Breast epithelium (tissue), 4 donors: ENCODE results near the gene NFAM1. TPM values are rescaled to one million over a fixed set of nuclear protein-coding genes. Genes with fewer than 3 reads are reported as not detected.

ENCODE experiments used
- DNase-seq, 2 donors: peaks; one replicate each; pipeline ENCODE4 v3.0.0-alpha.2; 2019; ENCODE audit warnings: low spot score in 2 of 2
- H3K27ac ChIP-seq, 2 donors: fragments of 200-600 bp; sonication (generic) in 1 of 2; one replicate each; pipeline ENCODE4 v1.5.1; 2016 to 2019; ENCODE audit warnings: mild to moderate bottlenecking in 1 of 2
- H3K27me3 ChIP-seq, 2 donors: fragments of 200-600 bp; sonication (generic) in 1 of 2; one replicate each; pipeline versions ENCODE4 v1.5.1 to v1.6.0; 2017 to 2019; ENCODE audit warnings: control low read depth in 1 of 2, mild to moderate bottlenecking in 1 of 2
- H3K36me3 ChIP-seq: fragments of 200-600 bp; one replicate; pipeline ENCODE4 v1.5.1; 2019
- H3K4me1 ChIP-seq, 2 donors: fragments of 200-600 bp; sonication (generic); one replicate each; pipeline ENCODE4 v1.5.1; 2016 to 2019; ENCODE audit warnings: control low read depth in 1 of 2
- H3K4me3 ChIP-seq, 3 donors: fragments of 200-600 bp; sonication (generic); 1 replicate in 2 of 3; 2 replicates in 1 of 3; pipeline ENCODE4 v1.5.1; 2016 to 2019; ENCODE audit warnings: mild to moderate bottlenecking in 3 of 3, moderate library complexity in 2 of 3
- H3K9me3 ChIP-seq, 2 donors: fragments of 200-600 bp; sonication (generic) in 1 of 2; one replicate each; pipeline ENCODE4 v1.5.1; 2016 to 2019; ENCODE audit warnings: control low read depth in 1 of 2
- POLR2A ChIP-seq: fragments of 450-650 bp; IDR thresholded peaks from one replicate; pipeline ENCODE4 v1.6.1; 2016; ENCODE audit warnings: antibody characterized with exemption, mild to moderate bottlenecking, moderate library complexity
- POLR2AphosphoS5 ChIP-seq, 3 donors: sonication (generic); formaldehyde crosslinking; IDR thresholded peaks; one replicate each; pipeline ENCODE4 v1.6.1; 2017; ENCODE audit warnings: antibody characterized with exemption in 3 of 3
- intact Hi-C: fragments of 100-400 bp; cut with DNase I; formaldehyde crosslinking; loops from one replicate; pipeline ENCODE4 v1.15.1; 2023; ENCODE audit warnings: low total_unique reads
- total RNA-seq, 3 donors: library from RNA; depleted of rRNA; stranded (reverse); fragments of >200 nt; gene quantifications; one replicate each; pipeline ENCODE4 v1.1.0, GENCODE V29; 2016
- TF ChIP-seq, protein P1 (sequence below), 3 donors: fragments of 450-650 bp; IDR thresholded peaks; one replicate each; pipeline ENCODE4 v1.5.1; 2016 to 2017; ENCODE audit warnings: antibody characterized with exemption in 3 of 3, mild to moderate bottlenecking in 3 of 3, moderate library complexity in 3 of 3

Gene NFAM1
- total RNA-seq, 3 donors from 2014 or later = 0.66 to 4.3 (median 1.5) TPM

DNA sequence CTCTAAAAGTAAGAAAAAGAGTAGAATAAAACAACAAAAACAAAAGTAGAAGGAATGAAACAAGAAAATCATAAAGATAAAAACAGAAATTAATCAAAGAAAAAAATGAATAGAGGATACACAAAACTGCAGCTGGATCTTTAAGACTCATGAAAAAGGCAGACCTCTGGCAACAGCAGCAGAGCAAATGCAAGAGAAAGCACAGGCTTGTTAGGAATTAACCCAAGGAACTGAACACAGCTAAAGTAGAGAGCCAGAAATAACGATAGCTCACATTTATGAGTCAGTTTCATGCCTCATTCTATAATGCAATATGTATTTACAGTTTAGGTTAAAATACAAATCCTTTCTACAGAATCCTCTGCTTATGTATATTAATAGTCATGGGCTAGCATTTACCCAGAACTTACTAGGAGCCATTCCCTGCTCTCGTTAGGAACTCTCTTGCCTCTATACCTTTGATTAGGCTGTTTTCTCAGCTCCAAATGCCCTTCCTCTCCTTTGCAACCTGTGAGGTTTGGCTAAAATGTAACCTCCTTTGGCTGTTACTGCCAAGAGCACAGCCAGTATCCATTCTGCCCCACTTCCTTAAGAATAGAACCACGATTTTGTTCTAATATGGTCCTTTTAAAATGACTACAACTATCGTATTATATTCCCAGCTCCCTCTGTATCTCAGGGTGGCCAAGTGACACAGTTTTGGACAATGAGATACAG is 38.3 kb upstream of the NFAM1 start:
- no peaks in the 10 kb centered on the region for H3K4me1 ChIP-seq
- H3K4me3 ChIP-seq = no peak overlapping the region
- TF ChIP-seq POLR2A = no peak
- H3K36me3 ChIP-seq = no peaks in the 10 kb centered on the region
- no peaks in the 10 kb centered on the region for H3K27me3 ChIP-seq
- no peak overlapping the region for H3K27ac ChIP-seq
- intact Hi-C loops = no loop called here
- no peak for DNase-seq
- no peaks in the 10 kb centered on the region for H3K9me3 ChIP-seq

DNA sequence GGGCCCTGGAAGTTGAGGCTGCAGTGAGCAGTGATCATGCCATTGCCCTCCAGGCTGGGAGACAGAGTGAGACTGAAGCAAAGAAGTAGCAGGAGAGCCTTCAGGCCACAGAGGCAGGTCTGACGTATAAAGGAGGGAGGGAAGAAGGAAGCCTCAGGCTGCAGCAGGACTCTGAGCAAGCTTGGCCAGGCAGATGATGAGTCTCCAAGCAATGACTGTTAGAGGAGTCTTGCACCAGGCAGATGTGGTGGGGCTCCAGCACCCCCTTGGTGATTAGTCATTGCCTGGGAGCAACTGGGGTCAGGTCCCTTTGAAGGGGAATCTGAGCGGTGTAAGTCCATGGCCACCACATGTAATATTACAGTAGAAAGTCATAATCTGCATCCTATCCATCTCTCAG is 36.6 kb upstream of the NFAM1 start:
- TF ChIP-seq POLR2AphosphoS5 (IDR thresholded peaks at IDR 0.05) (no peak), POLR2A (no peak)
- TF ChIP-seq, protein P1, sequence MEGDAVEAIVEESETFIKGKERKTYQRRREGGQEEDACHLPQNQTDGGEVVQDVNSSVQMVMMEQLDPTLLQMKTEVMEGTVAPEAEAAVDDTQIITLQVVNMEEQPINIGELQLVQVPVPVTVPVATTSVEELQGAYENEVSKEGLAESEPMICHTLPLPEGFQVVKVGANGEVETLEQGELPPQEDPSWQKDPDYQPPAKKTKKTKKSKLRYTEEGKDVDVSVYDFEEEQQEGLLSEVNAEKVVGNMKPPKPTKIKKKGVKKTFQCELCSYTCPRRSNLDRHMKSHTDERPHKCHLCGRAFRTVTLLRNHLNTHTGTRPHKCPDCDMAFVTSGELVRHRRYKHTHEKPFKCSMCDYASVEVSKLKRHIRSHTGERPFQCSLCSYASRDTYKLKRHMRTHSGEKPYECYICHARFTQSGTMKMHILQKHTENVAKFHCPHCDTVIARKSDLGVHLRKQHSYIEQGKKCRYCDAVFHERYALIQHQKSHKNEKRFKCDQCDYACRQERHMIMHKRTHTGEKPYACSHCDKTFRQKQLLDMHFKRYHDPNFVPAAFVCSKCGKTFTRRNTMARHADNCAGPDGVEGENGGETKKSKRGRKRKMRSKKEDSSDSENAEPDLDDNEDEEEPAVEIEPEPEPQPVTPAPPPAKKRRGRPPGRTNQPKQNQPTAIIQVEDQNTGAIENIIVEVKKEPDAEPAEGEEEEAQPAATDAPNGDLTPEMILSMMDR (IDR thresholded peaks at IDR 0.05) = no peak
- Histone ChIP-seq H3K27ac (no peak overlapping the region), H3K4me1 (no peaks in the 10 kb centered on the region), H3K9me3 (no peaks in the 10 kb centered on the region), H3K4me3 (no peak overlapping the region), H3K36me3 (no peaks in the 10 kb centered on the region), H3K27me3 (no peaks in the 10 kb centered on the region)
- intact Hi-C loops = no loop called here
- no peak for DNase-seq

DNA sequence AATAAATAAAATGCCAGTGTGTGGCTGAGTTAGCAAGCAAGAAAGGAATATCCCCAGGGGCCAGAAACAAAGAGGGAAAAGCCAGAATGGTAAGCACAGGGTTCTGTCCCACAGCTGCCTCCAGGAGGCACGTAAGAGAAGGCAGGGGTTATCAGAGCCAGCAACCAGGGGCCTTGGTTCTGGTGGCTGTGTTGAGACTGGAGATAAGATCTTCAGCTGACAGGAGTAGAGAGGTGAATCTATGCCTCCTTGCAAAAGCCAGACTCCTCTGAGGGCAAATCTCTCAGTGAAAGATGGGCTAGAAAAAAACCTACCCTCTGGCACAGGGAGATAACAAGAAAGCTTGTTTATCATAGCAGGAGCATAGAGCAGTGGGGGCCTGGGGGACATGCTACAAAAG is 29.8 kb upstream of the NFAM1 start:
- Histone ChIP-seq H3K4me3 (no peak overlapping the region), H3K9me3 (no peaks in the 10 kb centered on the region), H3K27ac (no peak overlapping the region), H3K36me3 (no peaks in the 10 kb centered on the region), H3K4me1 (no peaks in the 10 kb centered on the region), H3K27me3 (peaks cover 0 to 33% of the 10 kb centered on the region in 2 donors)
- TF ChIP-seq, protein P1 (IDR thresholded peaks at IDR 0.05) = no peak
- TF ChIP-seq POLR2A = no peak
- no peak for TF ChIP-seq POLR2AphosphoS5 (IDR thresholded peaks at IDR 0.05)
- DNase-seq = no peak
- intact Hi-C loops = no loop called here

DNA sequence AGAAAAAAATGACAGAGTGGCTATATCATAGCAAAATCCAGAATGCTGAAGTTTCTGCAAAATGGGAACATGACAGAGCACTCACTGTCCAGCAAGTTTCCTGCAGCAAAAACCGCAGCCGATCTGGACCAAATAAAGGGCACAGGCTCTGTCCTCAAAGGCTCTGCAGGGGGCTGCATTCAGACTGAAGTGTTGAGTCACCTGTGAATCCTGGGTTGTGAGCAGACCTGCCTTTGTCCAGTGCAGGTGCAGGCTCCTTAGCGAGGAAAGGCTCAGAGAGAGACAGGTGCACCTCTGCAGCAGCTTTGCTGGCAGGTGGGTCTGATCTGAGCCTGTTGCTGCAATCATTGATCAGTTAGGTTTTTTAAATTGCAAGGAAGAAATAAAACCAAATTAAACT is 29.3 kb upstream of the NFAM1 start:
- DNase-seq = no peak
- Histone ChIP-seq H3K27me3 (peaks cover 0 to 33% of the 10 kb centered on the region in 2 donors), H3K9me3 (no peaks in the 10 kb centered on the region), H3K27ac (no peak overlapping the region), H3K36me3 (no peaks in the 10 kb centered on the region), H3K4me3 (no peak overlapping the region), H3K4me1 (no peaks in the 10 kb centered on the region)
- TF ChIP-seq POLR2AphosphoS5 (IDR thresholded peaks at IDR 0.05) (no peak), POLR2A (no peak)
- TF ChIP-seq, protein P1 (IDR thresholded peaks at IDR 0.05) = no peak
- intact Hi-C loops = no loop called here

DNA sequence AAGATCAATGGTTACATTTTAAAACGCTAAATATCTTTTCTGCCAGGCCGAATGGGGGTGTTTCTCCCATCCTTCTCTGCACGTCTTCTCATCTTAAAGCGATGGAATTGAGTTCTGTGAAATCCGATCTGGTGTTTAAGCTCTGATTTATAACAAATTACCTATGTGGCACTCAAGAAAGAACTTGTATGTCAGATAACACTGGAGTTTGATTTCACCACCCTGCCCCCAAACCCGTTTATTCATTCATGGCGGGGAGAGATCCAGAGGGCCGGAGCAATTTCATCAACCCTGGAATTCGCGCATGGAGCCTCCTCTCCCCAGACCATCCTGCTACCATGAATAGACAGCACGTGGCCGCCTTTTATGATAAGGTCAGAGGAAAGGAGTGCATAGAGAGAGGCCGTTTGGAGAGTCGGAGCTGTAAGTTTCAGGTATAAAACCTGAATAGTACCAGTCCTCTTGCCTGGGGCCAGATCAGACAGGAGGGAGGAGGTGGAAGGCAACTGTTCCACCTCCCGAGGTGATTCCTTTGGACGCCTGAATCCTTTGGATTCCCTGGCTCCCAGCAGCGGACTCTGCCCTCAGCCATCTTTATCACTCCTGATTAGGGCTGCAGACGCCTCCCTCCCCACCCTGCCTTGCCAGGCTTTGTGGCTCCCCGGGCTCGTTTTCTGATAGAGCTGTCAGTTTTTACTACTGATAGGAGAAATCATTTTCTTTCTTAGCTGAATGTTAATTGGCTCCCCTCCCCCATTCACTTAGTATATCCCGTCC is 27.3 kb upstream of the NFAM1 start:
- Histone ChIP-seq H3K27ac (no peak overlapping the region), H3K4me1 (no peaks in the 10 kb centered on the region), H3K27me3 (peaks cover 0 to 33% of the 10 kb centered on the region in 2 donors), H3K4me3 (no peak overlapping the region), H3K36me3 (no peaks in the 10 kb centered on the region), H3K9me3 (no peaks in the 10 kb centered on the region)
- TF ChIP-seq POLR2AphosphoS5 (IDR thresholded peaks at IDR 0.05) (no peak), POLR2A (no peak)
- TF ChIP-seq, protein P1 (IDR thresholded peaks at IDR 0.05) = no peak
- intact Hi-C loops = no loop called here
- DNase-seq = no peak
